ENCODE results near the gene TPX2. TPM values are rescaled to one million over a fixed set of nuclear protein-coding genes. Genes with fewer than 3 reads are reported as not detected.
A peak's percentile ranks its signal among the peaks of the same experiment; 100 is the strongest.

Gene TPX2
- total RNA-seq, 4 donors from 2014 or later, result 0.39 to 2.0 (median 0.82) TPM

GRCh38 chr20:31707258-31707615, 31.9 kb upstream of the TPX2 start:
- no peak for TF ChIP-seq CTCF (IDR thresholded peaks at IDR 0.05)
- no peak for TF ChIP-seq POLR2A (IDR thresholded peaks at IDR 0.05)
- intact Hi-C loops (cut with DNase I), result no loop called here
- H3K4me3 ChIP-seq (replicated peaks in 1 of 3), result no peak overlapping the region
- peaks cover 9 to 12% of the 10 kb centered on the region in 2 donors for H3K36me3 ChIP-seq
- peaks cover 76 to 91% of the 10 kb centered on the region in 2 donors for H3K4me1 ChIP-seq
- peak overlapping the region; percentile 81 to 99 (median 98) for H3K27ac ChIP-seq
- H3K9me3 ChIP-seq, result no peaks in the 10 kb centered on the region
- H3K27me3 ChIP-seq, result no peaks in the 10 kb centered on the region
- 89 to 97% methylated on average over 5 of the region's 5 CpGs for WGBS, 2 donors
- no peak for DNase-seq

- WGBS, 2 donors, result 50% methylated on average over 2 of the region's 2 CpGs; no CpG with 5 or more reads in 1 of the 2 donors
- Histone ChIP-seq H3K36me3 (peaks cover 9 to 12% of the 10 kb centered on the region in 2 donors), H3K4me1 (peaks cover 81 to 90% of the 10 kb centered on the region in 2 donors)
Measured at GRCh38 chr20:31707994-31708735, 30.9 kb upstream of the TPX2 start.

GRCh38 chr20:31708736-31709534, 30.2 kb upstream of the TPX2 start:
- H3K4me3 ChIP-seq (replicated peaks in 1 of 3), result no peak overlapping the region
- no peaks in the 10 kb centered on the region for H3K27me3 ChIP-seq
- TF ChIP-seq POLR2A (IDR thresholded peaks at IDR 0.05) (no peak), CTCF (IDR thresholded peaks at IDR 0.05) (no peak)
- no peak for DNase-seq
- H3K27ac ChIP-seq, result peak overlapping the region; percentile 56 to 99 (median 98)
- intact Hi-C loops (cut with DNase I), result no loop called here
- 92 to 97% methylated on average over 11 of the region's 11 CpGs for WGBS, 2 donors
- no peaks in the 10 kb centered on the region for H3K9me3 ChIP-seq
- peaks cover 85 to 90% of the 10 kb centered on the region in 2 donors for H3K4me1 ChIP-seq
- peaks cover 9 to 12% of the 10 kb centered on the region in 2 donors for H3K36me3 ChIP-seq

More at GRCh38 chr20:31707994-31708735, 30.9 kb upstream of the TPX2 start:
- peak; percentile 66 to 70 for DNase-seq
- Histone ChIP-seq H3K27ac (peak overlapping the region; percentile 56 to 99 (median 98)), H3K27me3 (no peaks in the 10 kb centered on the region), H3K9me3 (no peaks in the 10 kb centered on the region), H3K4me3 (replicated peaks in 1 of 3) (no peak overlapping the region)
- peak in 1 of 6 experiments; percentile 21 for TF ChIP-seq CTCF (IDR thresholded peaks at IDR 0.05)
- peak in 1 of 2 donors; percentile 18 for TF ChIP-seq POLR2A (IDR thresholded peaks at IDR 0.05)
- intact Hi-C loops (cut with DNase I), result no loop called here

- DNase-seq, result no peak
- intact Hi-C loops (cut with DNase I), result no loop called here
- TF ChIP-seq POLR2A (IDR thresholded peaks at IDR 0.05), result no peak
- TF ChIP-seq CTCF (IDR thresholded peaks at IDR 0.05), result no peak
- Histone ChIP-seq H3K27me3 (no peaks in the 10 kb centered on the region), H3K27ac (peak overlapping the region; percentile 98 to 100 (median 99)), H3K4me1 (peaks cover 83 to 90% of the 10 kb centered on the region in 2 donors), H3K9me3 (no peaks in the 10 kb centered on the region), H3K4me3 (replicated peaks in 1 of 3) (no peak overlapping the region), H3K36me3 (peaks cover 9 to 12% of the 10 kb centered on the region in 2 donors)
- WGBS, 2 donors, result 80 to 86% methylated on average over 5 of the region's 5 CpGs
Measured at GRCh38 chr20:31709939-31710338, 29.2 kb upstream of the TPX2 start.
